Measurements from ENCODE around the gene SERINC5. TPM values are rescaled to one million over a fixed set of nuclear protein-coding genes. Genes with fewer than 3 reads are reported as not detected.

Gene SERINC5
- total and polyA plus RNA-seq, 2 of the 4 experiments (the other 2 are of a cell fraction), result 5.0 to 8.1 TPM

DNA sequence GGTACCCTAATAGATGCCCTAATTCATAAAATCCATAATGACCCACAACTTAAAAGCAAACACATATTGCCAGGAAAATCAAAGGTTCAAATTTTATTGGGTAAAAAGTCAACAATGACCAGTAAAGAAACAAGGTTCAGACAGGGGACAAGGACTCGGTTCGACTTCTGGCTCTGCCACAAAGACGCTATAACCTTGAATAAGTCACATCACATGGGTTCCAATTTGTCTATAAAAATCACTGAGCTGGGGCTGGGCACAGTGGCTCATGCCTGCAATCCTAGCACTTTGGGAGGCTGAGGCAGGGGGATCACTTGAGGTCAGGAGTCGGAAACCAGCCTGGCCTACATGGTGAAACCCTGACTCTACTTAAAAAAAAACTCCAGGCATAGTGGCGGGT lies 80.5 kb downstream of the SERINC5 start:
- ATAC-seq (ENCODE audit: low read depth), result no peak
- Histone ChIP-seq H3K14ac (replicated peaks; ENCODE audit: low read depth, low read length) (no peak overlapping the region), H2AK9ac (replicated peaks; ENCODE audit: low read depth, low read length, poor library complexity) (no peak overlapping the region), H3K4ac (ENCODE audit: low read depth, low read length) (no peak overlapping the region), H2BK5ac (ENCODE audit: low read depth, low read length, poor library complexity, severe bottlenecking) (no peak overlapping the region), H3K27me3 (ENCODE audit: control insufficient read depth, insufficient read depth, low read length) (no peaks in the 10 kb centered on the region), H3K56ac (ENCODE audit: extremely low read depth, insufficient read depth, low read length) (no peak overlapping the region), H3K4me2 (ENCODE audit: low read depth, low read length) (no peak overlapping the region), H3K4me1 (ENCODE audit: control insufficient read depth, insufficient read depth, low read length) (no peaks in the 10 kb centered on the region), H2BK20ac (ENCODE audit: low read depth, low read length) (no peak overlapping the region), H2BK120ac (ENCODE audit: low read depth, low read length) (no peak overlapping the region), H3K18ac (ENCODE audit: low read depth, low read length) (no peak overlapping the region), H3K9me1 (ENCODE audit: insufficient read depth, low read length) (no peaks in the 10 kb centered on the region), H2BK15ac (ENCODE audit: low read depth, low read length) (no peak overlapping the region), H3K9ac (ENCODE audit: low read depth, low read length) (no peak overlapping the region), H3K4me3 (ENCODE audit: insufficient read depth, low read depth, low read length) (no peak overlapping the region), H3K9me3 (ENCODE audit: control insufficient read depth, insufficient read depth, low read length) (no peaks in the 10 kb centered on the region), H3K79me1 (ENCODE audit: low read depth in 1 of 2, low read length in 2 of 2) (no peaks in the 10 kb centered on the region; a peak in 1 of 4 replicates), H2AFZ (replicated peaks; ENCODE audit: low read length, poor library complexity) (no peak overlapping the region), H3K23ac (ENCODE audit: low read depth, low read length) (no peak overlapping the region), H4K91ac (ENCODE audit: insufficient read depth, low read depth, low read length) (no peak overlapping the region), H4K8ac (ENCODE audit: low read depth in 2 of 2, low read length in 2 of 2) (no peak overlapping the region), H3K27ac (ENCODE audit: insufficient read depth, low read length) (no peak overlapping the region), H4K5ac (ENCODE audit: low read depth, low read length) (no peak overlapping the region), H2AK5ac (ENCODE audit: low read depth, low read length) (no peak overlapping the region), H4K20me1 (ENCODE audit: insufficient read depth, low read length) (no peaks in the 10 kb centered on the region), H3K36me3 (ENCODE audit: control insufficient read depth, insufficient read depth, low read length) (no peaks in the 10 kb centered on the region)
- dilution Hi-C loops (cut with HindIII; ENCODE audit: low sequenced_read_pairs, unreplicated experiment) (no loop called here), in situ Hi-C loops (cut with MboI; ENCODE audit: low sequenced_read_pairs) (no loop called here), intact Hi-C loops (cut with micrococcal nuclease) (no loop called here)
- DNase-seq, result no peak
- 100% methylated on average over 1 of the region's 5 CpGs; no CpG with 5 or more reads in 1 of the 2 experiments for WGBS, 2 experiments (ENCODE audit: extremely low coverage in 2 of 2, insufficient read length in 1 of 2)
- TF ChIP-seq RAD21 (IDR thresholded peaks at IDR 0.05; ENCODE audit: low read length), result no peak
- TF ChIP-seq SMC3 (IDR thresholded peaks at IDR 0.05; ENCODE audit: low read depth, low read length), result no peak
- no peak for TF ChIP-seq CEBPB (IDR thresholded peaks at IDR 0.05; ENCODE audit: low read depth, low read length)
- no peak for TF ChIP-seq POLR2A (IDR thresholded peaks at IDR 0.05; ENCODE audit: low read depth, low read length)
- TF ChIP-seq FOS (IDR thresholded peaks at IDR 0.05; ENCODE audit: low read depth, low read length), result no peak
- no peak for TF ChIP-seq CHD1 (IDR thresholded peaks at IDR 0.05; ENCODE audit: low read depth, low read length)
- TF ChIP-seq, protein P1, sequence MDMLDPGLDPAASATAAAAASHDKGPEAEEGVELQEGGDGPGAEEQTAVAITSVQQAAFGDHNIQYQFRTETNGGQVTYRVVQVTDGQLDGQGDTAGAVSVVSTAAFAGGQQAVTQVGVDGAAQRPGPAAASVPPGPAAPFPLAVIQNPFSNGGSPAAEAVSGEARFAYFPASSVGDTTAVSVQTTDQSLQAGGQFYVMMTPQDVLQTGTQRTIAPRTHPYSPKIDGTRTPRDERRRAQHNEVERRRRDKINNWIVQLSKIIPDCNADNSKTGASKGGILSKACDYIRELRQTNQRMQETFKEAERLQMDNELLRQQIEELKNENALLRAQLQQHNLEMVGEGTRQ (IDR thresholded peaks at IDR 0.05; ENCODE audit: low read depth, low read length), result no peak
- TF ChIP-seq MAFK (IDR thresholded peaks at IDR 0.05; ENCODE audit: low read depth, low read length), result no peak
- TF ChIP-seq ELK1 (IDR thresholded peaks at IDR 0.05; ENCODE audit: borderline replicate concordance, low read depth, low read length), result no peak
- no peak for TF ChIP-seq MAZ (IDR thresholded peaks at IDR 0.05; ENCODE audit: borderline replicate concordance, low read depth, low read length)
- TF ChIP-seq NFE2L2 (IDR thresholded peaks at IDR 0.05; ENCODE audit: low read depth, low read length), result no peak
- no peak for TF ChIP-seq RCOR1 (IDR thresholded peaks at IDR 0.05; ENCODE audit: insufficient replicate concordance, low read length)
- POLR2A ChIA-PET (ENCODE audit: unreplicated experiment), result no interaction called here
- CTCF ChIA-PET, result interaction anchor here (1.5 kb wide), 1 partner anchor 17 kb away, joined by 4 read pairs; no protein-coding TSS in a partner anchor
- BruUV-seq (replicated peaks), result no TSS peak
